AG04450 (cell line): Measurements from ENCODE around the gene MIEN1. TPM values are rescaled to one million over a fixed set of nuclear protein-coding genes. Genes with fewer than 3 reads are reported as not detected.
"Not testable (repeated sequence)": the region's sequence is repeated elsewhere in the genome, so short reads cannot be mapped to it uniquely, and the experiment has no call there.

Experiments used
- CTCF ChIA-PET: fragments of 300-600, 350-600 bp; formaldehyde crosslinking; extraction: SDS; loops from one replicate; lab custom pipeline; 2022; ENCODE audit warnings: antibody characterized with exemption, inconsistent platforms; lab: Charles Lee
- POLR2A ChIA-PET: fragments of 350-600 bp; formaldehyde crosslinking; extraction: SDS; loops from one replicate; lab custom pipeline; 2021; ENCODE audit warnings: antibody characterized with exemption, inconsistent platforms; lab: Yijun Ruan, JAX
- DNase-seq: peaks from one replicate; pipeline ENCODE4 v3.0.0-alpha.2; 2011; ENCODE audit warnings: low read depth, low spot score
- H3K27ac ChIP-seq: one replicate; pipeline ENCODE4 v1.5.1; 2012; ENCODE audit warnings: low read depth, low read length, control low read depth
- H3K27me3 ChIP-seq: one replicate; pipeline ENCODE4 v1.6.0; 2012; ENCODE audit warnings: low read length; ENCODE audit not compliant: control insufficient read depth, insufficient read depth
- H3K4me3 ChIP-seq: 2 replicates; pipeline ENCODE4 v1.5.1; 2011; ENCODE audit warnings: mild to moderate bottlenecking, low read depth, low read length, control low read depth
- H3K9me3 ChIP-seq: 2 replicates; pipeline ENCODE4 v1.5.1; 2012; ENCODE audit warnings: low read length; ENCODE audit not compliant: control insufficient read depth, insufficient read depth
- CTCF ChIP-seq: IDR thresholded peaks from 2 replicates; pipeline ENCODE4 v1.5.1; 2011; ENCODE audit warnings: low read depth, low read length, control low read depth, inconsistent platforms
- polyA plus RNA-seq: library from polyadenylated mRNA; depleted of rRNA; stranded (reverse); fragments of >200 nt; gene quantifications from 2 replicates; pipeline ENCODE4 v1.2.3, GENCODE V29; 2011

Gene MIEN1
- polyA plus RNA-seq, 1 experiment = 31.9 TPM

GRCh38 chr17:39700148-39700987, 30.0 kb downstream of the MIEN1 start:
- Histone ChIP-seq H3K27me3 (no peaks in the 10 kb centered on the region), H3K27ac (no peak overlapping the region), H3K4me3 (peak overlapping the region; percentile 77), H3K9me3 (no peaks in the 10 kb centered on the region)
- POLR2A ChIA-PET = interaction anchor here (0.7 to 1.8 kb wide), 8 partner anchors 10 to 286 kb away, joined by 3 to 18 read pairs (median 6); partner anchors contain the start of genes MIEN1 and PGAP3
- no peak for DNase-seq
- TF ChIP-seq CTCF = no peak
- CTCF ChIA-PET = interaction anchor here (1.2 to 3.8 kb wide), 4 partner anchors 22 to 79 kb away, joined by 3 to 15 read pairs (median 6); partner anchors contain the start of gene MIEN1

- DNase-seq = peak; percentile 41
- Histone ChIP-seq H3K4me3 (peak within 1 kb of the TSS; percentile 77), H3K27ac (no peak within 1 kb of the TSS), H3K27me3 (no peaks in the 10 kb centered on the region), H3K9me3 (no peaks in the 10 kb centered on the region)
- TF ChIP-seq CTCF = no peak
- CTCF ChIA-PET = interaction anchor here (1.2 to 3.8 kb wide), 3 partner anchors 23 to 78 kb away, joined by 3 to 15 read pairs (median 4); partner anchors contain the start of gene MIEN1
- POLR2A ChIA-PET = interaction anchor here (0.7 to 1.8 kb wide), 9 partner anchors 10 to 286 kb away, joined by 3 to 18 read pairs (median 5); partner anchors contain the start of genes MIEN1 and PGAP3
These were observed 30.5 kb downstream of the MIEN1 start, which contains the start of gene ERBB2 for GRCh38 chr17:39699818-39700147. Gene ERBB2, plus strand, starts transcription at chr17:39700064. Its CDS starts 175 bp downstream, at chr17:39700239.

GRCh38 chr17:39699157-39699817, 31.0 kb downstream of the MIEN1 start:
- H3K4me3 ChIP-seq = peak overlapping the region; percentile 77
- POLR2A ChIA-PET = interaction anchor here (0.7 to 1.8 kb wide), 9 partner anchors 10 to 285 kb away, joined by 3 to 18 read pairs (median 5); partner anchors contain the start of genes MIEN1 and PGAP3
- CTCF ChIA-PET = interaction anchor here (1.2 to 3.8 kb wide), 3 partner anchors 23 to 78 kb away, joined by 3 to 15 read pairs (median 4); partner anchors contain the start of gene MIEN1

GRCh38 chr17:39697961-39698360, 32.4 kb downstream of the MIEN1 start:
- no peak overlapping the region for H3K27ac ChIP-seq
- no peaks in the 10 kb centered on the region for H3K27me3 ChIP-seq
- no peak for TF ChIP-seq CTCF
- ChIA-PET POLR2A (no interaction called here), CTCF (interaction anchor here (4.3 kb wide), 1 partner anchor 76 kb away, joined by 15 read pairs; no protein-coding TSS in a partner anchor)
- no peaks in the 10 kb centered on the region for H3K9me3 ChIP-seq
- no peak for DNase-seq
- H3K4me3 ChIP-seq = no peak overlapping the region

More at GRCh38 chr17:39699157-39699817, 31.0 kb downstream of the MIEN1 start:
- H3K27me3 ChIP-seq, H3K9me3 ChIP-seq, DNase-seq, H3K27ac ChIP-seq: not testable (repeated sequence)

- no peaks in the 10 kb centered on the region for H3K9me3 ChIP-seq
- H3K27me3 ChIP-seq = no peaks in the 10 kb centered on the region
- DNase-seq = no peak
- H3K27ac ChIP-seq = no peak overlapping the region
- TF ChIP-seq CTCF = no peak
- no peak overlapping the region for H3K4me3 ChIP-seq
- POLR2A ChIA-PET = no interaction called here
- CTCF ChIA-PET = interaction anchor here (4.3 kb wide), 1 partner anchor 75 kb away, joined by 15 read pairs; no protein-coding TSS in a partner anchor
These were observed 33.6 kb downstream of the MIEN1 start for GRCh38 chr17:39696731-39697130.
